GM19372 (cell line): ENCODE results near the gene CSNK1G1.
A peak's percentile ranks its signal among the peaks of the same experiment; 100 is the strongest.

Source experiments
- ATAC-seq: cut with Tn5 transposase; IDR thresholded peaks from one replicate; pipeline ENCODE4 v1.9.1; 2021; ENCODE audit warnings: mild to moderate bottlenecking, low read depth, moderate library complexity; ENCODE audit not compliant: unreplicated experiment

CSNK1G1 gene

DNA sequence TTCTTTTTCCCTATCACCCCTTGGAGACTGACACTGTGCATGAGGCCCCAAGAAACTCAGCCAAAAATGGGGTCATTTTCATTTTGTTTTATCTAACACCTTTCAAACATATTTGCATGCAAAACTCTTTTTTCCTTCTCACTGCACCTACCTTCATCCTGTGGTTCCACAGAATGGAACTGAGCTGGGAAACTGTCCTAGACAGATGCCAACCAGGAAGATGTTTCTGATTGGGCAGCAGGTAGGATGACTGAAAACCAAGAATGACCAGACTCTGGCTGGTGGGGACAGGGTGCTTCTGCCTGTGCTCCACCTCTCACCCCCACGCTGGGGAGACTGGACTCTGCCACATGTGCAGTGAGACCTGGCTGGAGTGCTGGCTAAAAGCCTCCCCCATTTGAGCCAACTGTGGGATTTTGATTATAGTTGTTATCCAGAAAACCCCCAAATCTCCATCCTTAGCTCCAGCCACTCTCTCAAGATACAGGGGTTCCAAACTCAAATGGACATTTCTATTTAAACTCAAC is 198.3 kb downstream of the CSNK1G1 start:
- no peak for ATAC-seq

DNA sequence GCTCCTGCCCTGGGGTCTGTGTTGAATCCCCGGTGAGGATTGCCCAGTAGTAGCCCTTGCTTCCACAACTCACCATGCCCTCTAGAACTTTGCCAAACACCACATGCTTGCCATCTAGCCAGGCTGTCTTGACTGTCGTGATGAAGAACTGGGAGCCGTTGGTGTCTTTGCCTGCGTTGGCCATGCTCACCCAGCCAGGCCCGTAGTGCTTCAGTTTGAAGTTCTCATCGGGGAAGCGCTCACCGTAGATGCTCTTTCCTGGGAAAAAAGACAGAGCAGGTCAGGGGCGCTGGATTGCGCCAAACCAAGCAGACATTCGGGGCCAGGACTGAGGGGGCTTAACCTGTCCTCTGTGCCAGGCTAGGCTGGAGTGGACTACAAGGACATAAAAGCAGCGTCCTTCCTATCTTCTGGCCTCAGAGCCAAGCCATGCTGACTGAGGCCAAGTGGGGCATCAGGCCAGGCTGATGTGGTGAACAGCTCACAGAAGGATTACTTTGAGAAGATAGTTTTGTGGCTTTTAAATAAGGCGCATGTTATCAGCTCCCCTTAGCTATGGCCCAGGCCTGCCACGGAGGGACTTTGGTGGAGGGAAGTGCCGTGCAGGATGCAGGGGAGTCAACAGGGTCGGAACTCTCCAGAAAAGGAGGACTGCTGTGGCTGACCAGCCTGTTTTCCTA is 199.2 kb downstream of the CSNK1G1 start:
- ATAC-seq = no peak

DNA sequence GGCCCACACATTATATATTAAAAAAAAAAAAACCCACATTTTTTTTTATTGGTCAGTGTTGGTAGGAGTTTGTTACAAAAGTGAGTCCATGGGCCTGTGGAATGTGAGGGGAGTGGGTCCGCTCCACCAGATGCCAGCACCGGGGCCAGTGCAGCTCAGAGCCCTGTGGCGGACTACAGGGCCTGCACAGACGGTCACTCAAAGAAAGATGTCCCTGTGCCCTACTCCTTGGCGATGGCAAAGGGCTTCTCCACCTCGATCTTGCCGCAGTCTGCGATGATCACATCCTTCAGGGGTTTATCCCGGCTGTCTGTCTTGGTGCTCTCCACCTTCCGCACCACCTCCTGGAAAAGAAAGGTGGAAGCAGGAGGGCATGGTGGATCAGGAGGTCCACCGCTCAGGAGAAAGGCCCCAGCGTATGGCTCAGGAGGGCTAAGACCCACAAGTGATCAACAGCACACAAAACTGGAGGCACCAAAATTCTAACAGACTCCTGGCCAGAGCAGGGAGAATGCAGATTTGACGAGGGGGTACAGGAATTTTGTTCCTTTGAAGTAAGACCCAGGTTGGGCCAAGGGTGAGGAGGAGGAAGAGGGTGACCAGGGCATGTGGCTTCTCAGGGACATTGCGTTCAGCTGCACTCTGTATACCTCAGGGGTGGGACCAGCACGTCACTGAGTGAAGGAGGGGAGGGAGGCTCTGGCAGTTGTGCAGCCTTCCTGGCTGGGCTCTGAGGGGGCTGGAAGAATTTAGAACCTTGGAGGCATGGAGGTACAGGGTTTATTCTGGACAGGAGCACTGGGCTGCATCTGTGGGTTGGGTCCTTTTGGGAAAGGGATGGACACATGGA is 199.9 kb downstream of the CSNK1G1 start:
- no peak for ATAC-seq

DNA sequence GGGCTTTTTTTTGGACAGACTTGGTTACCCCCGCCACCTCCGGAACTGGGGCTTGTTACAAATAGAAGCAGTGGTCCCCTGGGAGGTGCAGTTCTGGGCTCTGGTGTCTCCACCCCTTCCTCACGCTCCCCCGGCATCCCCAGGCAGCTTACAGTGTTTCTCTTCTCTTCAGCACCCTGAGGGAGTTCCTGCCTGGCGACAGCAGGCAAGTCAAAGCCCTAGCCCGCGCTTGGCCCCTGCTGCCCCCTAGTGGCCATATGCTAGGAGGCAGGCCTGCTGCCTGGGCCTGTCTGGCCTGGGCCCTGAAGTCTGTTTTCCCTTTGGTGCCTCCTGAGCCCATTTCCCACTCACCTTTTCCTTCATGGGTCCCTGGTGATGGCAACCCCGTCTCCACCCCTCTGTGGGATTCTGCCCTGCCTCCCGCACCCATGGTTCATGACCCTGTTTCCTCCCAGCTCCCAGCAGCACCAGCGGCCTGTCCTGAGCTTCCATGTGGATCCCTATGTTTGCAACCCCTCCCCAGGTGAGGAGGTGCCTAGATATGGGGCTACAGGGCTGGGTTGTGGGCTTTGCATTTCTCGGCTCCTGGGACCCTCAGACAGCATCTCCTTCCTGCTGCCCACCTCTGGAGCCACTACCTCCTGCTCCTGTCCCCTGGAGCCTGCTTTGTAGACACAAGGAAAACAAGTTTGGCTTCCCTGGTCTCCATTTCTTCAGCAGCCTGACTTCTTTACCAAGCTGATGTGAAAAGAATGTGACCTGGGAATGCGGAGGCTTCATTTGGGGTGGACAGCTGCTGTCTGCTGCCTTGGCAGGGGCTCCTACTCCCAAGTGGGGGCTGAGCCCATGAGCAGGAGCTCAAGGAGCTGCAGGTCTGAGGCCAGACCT is 202.2 kb downstream of the CSNK1G1 start:
- peak; percentile 58 for ATAC-seq

DNA sequence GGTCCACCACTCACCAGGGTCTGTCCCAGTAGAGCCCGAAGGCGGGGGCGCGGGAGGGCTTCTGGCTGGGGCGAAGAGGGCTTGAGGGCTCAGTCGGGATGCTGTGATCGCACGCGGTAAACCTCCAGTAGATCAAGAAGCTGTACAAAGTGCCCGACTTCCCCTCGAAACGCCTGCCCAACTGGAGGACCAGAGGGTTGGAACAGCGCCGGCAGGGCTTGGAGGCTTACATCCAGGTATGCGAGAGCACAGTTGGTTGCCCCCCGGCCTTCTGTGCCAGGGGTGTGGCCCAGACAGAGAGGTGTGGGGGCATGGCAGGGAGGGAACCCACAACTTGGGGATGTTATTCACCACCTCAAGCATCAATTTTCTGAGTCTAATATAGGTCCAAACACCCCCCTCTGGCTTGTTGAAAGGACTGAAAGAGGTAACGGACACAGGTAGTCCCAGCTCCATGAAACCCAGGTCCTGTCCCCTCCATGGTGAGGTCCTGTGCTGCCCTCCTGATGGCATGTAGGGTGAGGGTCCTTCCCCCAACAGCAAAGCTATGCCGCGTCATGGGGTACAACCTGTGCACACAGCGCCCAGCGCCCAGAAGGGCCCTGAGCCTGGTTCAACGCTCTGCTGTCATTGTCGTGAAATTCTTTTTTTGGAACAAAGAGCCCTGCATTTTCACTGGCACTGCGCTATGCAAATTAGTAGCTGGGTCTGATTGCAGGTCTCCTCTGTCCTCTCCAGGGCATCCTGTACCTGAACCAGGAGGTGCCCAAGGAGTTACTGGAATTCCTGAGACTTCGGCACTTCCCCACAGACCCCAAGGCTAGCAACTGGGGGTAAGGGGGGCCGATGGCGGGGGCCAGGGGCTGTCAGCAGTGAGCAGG is 203.2 kb downstream of the CSNK1G1 start:
- ATAC-seq = peak; percentile 26

DNA sequence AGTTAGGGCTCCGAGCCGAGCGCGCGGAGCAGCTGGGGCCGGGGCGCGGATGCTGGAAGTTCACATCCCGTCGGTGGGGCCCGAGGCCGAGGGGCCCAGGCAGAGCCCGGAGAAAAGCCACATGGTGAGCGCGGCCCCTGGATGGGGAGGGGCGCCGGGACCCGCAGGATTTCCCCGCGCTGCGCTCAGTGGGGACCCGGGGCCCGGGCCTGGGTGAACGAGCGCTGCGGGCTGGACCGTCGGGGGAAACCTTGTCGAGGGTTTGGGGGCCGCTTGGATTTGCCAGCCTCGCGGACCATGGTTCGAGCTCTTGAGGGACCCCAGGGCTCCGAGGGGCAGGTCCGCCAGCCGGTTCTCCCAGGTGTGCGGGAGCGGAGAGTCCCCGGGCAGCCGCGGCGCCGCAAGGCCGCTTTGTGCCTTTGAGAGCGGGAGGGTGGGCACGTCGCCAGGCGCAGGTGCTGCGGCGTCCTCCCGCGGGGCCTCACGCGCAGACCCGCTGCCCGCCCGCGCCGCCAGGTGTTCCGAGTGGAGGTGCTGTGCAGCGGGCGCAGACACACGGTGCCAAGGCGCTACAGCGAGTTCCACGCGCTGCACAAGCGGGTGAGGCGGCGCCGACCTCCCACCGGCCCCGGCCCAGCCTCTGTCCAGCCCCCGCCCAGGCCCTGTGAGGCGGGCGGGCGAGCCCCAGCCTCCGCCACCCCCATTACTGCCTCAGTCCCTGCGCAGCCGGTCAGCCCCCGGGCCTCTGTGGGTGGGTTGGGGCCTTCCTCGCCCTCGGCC is 204.1 kb downstream of the CSNK1G1 start, which contains the start of gene SNX22:
Gene SNX22, plus strand, starts transcription at position 5 of the 780 bp plus-strand sequence. Its CDS starts 45 bp downstream, at position 50.
- peak; percentile 5 for ATAC-seq

DNA sequence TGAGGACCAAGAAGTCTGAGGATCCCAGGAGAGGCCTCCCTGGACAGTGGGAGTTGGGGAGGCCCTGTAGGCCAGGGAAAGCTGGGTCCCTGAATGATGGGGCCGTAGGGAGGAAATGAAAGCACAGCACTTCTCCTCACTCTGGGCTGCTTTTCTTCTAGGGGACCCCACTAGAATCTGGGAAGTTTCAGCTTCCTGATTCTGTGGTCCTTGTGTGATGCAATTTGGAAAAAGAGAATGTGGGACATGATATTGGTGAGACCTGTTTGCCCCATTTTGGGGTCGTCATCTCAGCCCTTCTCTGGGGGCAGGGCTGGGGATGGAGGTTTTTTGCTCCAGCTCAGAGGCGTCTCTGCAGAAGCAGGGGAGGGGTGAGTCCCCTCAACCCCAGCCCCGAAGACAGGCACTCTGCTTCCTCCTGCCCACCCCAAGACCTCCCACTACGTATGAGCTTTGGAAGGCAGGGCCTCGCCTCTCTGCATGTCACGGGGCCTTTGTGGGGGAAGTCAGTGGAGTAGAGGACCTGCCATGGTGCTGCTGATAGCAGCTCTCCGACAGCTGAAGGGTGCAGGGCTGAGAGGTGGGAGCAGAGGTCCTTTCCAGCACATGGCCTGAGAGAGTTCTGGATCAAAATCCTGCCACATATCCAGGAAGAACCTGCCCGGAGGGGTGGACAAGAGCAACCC is 205.9 kb downstream of the CSNK1G1 start:
- no peak for ATAC-seq

DNA sequence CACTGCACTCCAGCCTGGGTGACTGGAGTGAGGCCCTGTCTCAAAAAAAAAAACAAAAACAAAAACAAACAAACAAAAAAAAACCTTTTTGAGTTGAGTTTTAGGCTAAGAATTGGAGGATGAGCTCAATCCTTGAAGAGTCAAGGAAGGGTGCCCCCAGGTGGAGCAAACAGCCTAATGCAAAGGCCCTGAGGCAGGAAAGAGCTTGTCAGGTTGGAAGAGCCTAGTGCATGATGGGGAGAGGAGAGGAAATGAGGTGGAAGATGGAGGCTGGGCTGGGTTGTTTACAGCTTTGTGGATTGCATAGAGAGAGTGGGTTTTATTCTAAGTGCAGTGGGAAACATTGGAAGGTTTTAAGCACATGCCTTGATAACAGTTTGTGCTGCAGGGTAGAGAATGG is 206.5 kb downstream of the CSNK1G1 start:
- ATAC-seq = no peak

DNA sequence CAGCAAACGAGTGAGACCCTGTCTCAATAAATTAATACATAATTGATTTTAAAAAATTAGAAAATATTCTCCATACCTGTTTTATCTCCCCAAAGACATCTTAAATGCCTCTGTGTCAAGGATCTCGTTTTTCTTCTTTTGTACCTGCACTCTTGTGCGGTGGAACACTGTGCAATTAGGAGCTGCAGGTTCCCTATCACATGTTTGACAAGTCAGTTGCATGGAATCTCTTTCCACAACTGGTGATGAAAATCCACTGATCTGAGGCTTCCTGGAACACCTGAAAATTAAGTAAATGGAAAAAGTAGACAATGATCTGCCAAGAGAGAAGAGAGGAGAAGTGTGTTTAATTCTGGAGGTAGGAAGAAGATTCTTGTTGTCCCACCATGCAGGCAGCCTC is 207.4 kb downstream of the CSNK1G1 start:
- no peak for ATAC-seq

DNA sequence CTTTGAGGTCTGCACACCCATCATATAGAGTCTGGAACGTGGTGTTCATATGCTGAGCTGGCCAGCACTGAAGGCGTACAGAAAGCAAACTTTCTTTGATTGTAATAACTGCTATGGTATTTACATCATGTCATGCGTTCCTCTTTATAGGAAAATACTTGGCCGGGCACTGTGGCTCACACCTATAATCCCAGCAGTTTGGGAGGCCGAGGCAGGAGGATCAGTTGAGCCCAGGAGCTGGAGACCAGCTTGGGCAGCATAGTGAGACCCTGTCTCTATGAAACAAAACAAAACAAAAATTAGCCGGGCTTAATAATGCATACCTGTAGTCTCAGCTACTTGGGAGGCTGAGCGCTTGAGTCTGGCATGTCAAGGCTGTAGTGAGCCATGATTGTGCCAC is 207.8 kb downstream of the CSNK1G1 start:
- ATAC-seq = no peak

DNA sequence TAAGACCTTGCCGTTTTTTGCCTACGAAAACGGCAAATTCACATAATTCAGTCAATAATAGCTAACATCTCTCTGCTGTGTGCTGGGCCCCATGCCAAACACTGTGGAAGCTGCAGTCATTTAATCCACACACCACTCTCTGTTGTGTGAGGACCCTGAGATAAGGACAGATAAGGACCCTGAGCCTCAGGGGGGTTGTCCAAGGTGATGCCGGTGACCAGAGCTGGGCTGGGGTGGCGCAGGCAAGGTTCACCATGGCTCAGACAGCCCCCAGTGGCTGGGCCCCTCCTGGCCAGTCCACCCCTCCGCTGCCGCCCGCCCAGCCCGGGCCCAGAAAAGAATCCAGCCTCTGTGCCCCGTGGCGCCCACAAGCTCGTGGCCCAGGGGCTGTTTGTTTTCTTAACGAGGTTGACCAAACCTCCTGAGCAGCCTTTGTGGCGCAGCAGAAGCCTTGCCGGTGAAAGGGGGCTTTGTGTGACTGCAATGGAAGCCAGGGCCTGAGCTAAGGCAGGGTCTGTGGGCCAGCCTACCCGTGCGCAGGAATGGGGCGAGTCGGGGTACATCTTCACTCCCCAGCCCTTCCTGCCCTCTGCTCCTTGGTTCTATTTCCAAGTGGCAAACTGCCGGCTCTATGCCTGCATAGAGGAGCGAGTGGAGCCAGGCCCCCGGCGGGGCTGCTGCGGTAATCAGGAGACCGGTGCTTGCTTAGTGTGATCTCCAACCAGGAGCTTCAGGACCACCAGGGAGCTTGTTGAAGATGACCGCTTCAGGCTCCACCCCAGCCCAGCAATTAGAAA is 208.9 kb downstream of the CSNK1G1 start:
- no peak for ATAC-seq

DNA sequence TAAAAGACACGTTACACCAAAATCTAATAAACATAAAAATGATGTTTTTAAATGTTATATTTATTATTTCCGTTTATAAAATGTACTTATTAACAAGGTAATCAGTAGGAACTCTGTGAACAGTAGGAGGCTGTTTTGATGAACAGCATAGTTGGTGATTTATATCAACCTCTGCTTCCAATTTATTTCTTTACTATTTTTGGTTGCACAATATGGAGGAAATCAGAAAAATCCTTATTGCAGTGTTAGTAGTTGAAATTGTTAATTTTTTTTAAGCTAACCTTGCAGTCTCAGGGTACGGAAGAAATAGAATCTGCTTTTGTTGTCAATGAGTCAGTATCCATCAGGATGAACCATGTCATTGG is 209.5 kb downstream of the CSNK1G1 start:
- no peak for ATAC-seq

DNA sequence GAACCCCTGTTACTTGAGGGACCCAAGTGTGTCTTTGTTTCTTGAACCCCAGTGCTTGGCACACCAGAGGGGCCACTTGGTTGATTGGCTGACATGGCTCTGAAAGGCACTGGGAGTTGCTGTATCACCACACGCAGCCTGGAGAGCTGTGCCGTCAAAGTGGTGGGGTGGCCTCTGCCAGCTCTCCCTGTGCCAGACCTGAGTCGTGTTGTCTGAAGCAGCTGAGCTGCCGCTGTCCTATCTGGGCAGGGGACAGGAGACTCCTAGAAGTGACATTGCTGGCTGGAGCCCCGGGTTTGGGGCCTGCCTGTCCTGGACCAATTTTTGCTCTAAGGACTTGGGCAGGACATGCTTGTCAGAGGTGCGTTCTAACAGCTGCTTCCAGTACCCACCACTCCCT is 209.9 kb downstream of the CSNK1G1 start:
- ATAC-seq = no peak

DNA sequence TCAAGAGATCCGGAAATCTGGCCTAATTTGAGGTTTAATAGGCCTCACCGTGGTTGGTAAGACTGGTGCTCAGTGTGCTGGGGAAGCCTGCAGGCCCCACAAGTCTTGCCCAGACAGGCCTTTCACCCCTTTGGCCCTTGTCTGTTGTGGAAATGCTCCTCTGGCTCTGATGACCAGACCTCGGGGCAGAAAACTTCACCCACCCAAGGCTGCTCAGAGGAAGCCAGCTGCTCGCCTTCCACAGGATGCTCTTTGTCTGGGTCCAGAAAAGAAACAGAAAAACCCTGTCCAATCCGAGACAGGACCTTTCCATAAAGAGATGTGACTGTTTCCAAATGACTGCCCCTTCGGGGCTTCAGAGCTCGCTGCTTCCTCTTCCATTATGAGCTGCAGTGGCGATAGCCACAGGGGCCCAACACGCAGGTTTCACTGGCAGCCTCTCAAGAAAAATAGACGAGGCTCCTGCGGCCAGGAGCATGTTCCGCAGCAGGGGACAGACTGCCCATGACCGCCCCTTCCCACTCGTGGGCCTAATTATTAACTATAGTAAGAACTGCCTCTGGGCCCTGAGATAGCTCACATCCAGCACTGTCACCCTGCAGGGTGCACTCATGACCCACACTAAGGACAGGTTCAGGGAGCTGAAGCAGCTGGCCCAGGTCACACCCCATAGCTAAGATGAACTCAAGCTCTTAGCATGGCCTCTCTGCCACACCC is 211.2 kb downstream of the CSNK1G1 start:
- peak; percentile 63 for ATAC-seq

DNA sequence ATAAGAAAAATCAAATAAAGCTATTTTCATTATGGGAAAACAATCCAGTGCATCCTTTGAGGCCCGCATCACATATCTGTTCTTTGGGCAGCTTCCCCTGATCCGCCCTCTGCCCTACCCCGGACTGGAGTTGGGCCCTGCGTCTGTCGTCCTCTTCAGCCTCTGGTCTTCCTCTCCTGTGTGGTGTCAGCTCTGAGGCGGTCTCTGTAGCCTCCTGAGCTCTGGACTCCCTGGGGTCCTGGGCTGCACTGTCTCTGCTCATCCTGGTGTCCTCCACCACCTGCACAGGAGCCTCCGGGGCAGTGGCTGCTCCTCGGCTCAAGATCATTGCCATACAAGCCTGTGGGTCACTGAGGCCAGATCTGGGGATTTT is 211.8 kb downstream of the CSNK1G1 start:
- no peak for ATAC-seq

DNA sequence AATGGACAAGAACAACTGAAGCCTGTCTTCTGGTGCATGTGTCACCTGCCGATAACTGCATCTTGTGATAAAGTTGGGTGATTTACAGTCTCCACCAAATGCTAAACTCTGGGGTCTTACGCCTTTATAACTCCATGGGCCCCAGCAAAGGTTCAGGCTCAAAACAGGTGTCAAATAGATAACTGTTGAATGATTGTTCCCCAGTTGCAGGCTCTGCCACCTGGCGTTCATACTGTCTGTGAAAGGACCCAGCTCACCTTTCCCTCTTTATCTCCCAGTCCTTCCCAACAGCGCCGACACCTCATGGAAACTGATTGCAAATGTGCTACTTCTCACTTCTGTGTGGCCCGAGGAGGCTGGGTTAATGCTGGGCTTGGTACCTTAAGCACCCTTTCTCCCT is 212.7 kb downstream of the CSNK1G1 start:
- ATAC-seq = no peak
